Measurements from ENCODE around the gene CRYGS.

Gene CRYGS

GRCh38 chr3:186512570-186513302, 31.4 kb downstream of the CRYGS start:
- Histone ChIP-seq H3K36me3 (replicated peaks; ENCODE audit: insufficient read depth, low read length) (no peaks in the 10 kb centered on the region), H3K9me3 (replicated peaks; ENCODE audit: insufficient read depth, low read length) (no peaks in the 10 kb centered on the region), H3F3A (ENCODE audit: insufficient read depth, low read length) (no peaks in the 10 kb centered on the region), H2AFZ (ENCODE audit: low read length) (no peak overlapping the region), H4K20me1 (ENCODE audit: insufficient read depth, low read length) (no peaks in the 10 kb centered on the region), H3K9me2 (replicated peaks; ENCODE audit: insufficient read depth, low read length) (no peaks in the 10 kb centered on the region), H3K9ac (ENCODE audit: low read length) (no peak overlapping the region), H3K79me2 (ENCODE audit: low read length) (no peaks in the 10 kb centered on the region), H3K4me3 (ENCODE audit: low read length) (no peak overlapping the region), H3K27me3 (replicated peaks; ENCODE audit: insufficient read depth, low read length) (no peaks in the 10 kb centered on the region), H3K27ac (ENCODE audit: low read length) (no peak overlapping the region), H3K4me1 (ENCODE audit: low read length) (no peaks in the 10 kb centered on the region), H3K4me2 (ENCODE audit: low read depth, low read length) (no peak overlapping the region)
- no peak for DNase-seq
- TF ChIP-seq CTCF (IDR thresholded peaks at IDR 0.05; ENCODE audit: low read length) (no peak), EZH2phosphoT487 (IDR thresholded peaks at IDR 0.05; ENCODE audit: low read length) (no peak), EZH2 (optimal IDR thresholded peaks at IDR 0.05; ENCODE audit: low read depth, low read length) (no peak)

- Histone ChIP-seq H3K9me2 (replicated peaks; ENCODE audit: insufficient read depth, low read length) (no peaks in the 10 kb centered on the region), H3K9me3 (replicated peaks; ENCODE audit: insufficient read depth, low read length) (no peaks in the 10 kb centered on the region), H2AFZ (ENCODE audit: low read length) (no peak overlapping the region), H3K4me2 (ENCODE audit: low read depth, low read length) (no peak overlapping the region), H3K4me1 (ENCODE audit: low read length) (no peaks in the 10 kb centered on the region), H4K20me1 (ENCODE audit: insufficient read depth, low read length) (no peaks in the 10 kb centered on the region), H3K9ac (ENCODE audit: low read length) (no peak overlapping the region), H3K79me2 (ENCODE audit: low read length) (no peaks in the 10 kb centered on the region), H3K27ac (ENCODE audit: low read length) (no peak overlapping the region), H3K27me3 (replicated peaks; ENCODE audit: insufficient read depth, low read length) (no peaks in the 10 kb centered on the region), H3K36me3 (replicated peaks; ENCODE audit: insufficient read depth, low read length) (no peaks in the 10 kb centered on the region), H3K4me3 (ENCODE audit: low read length) (no peak overlapping the region), H3F3A (ENCODE audit: insufficient read depth, low read length) (no peaks in the 10 kb centered on the region)
- no peak for DNase-seq
- no peak for TF ChIP-seq EZH2 (optimal IDR thresholded peaks at IDR 0.05; ENCODE audit: low read depth, low read length)
- TF ChIP-seq CTCF (IDR thresholded peaks at IDR 0.05; ENCODE audit: low read length), result no peak
- no peak for TF ChIP-seq EZH2phosphoT487 (IDR thresholded peaks at IDR 0.05; ENCODE audit: low read length)
These were observed 32.5 kb downstream of the CRYGS start for GRCh38 chr3:186511702-186512101.

- Histone ChIP-seq H3K27me3 (replicated peaks; ENCODE audit: insufficient read depth, low read length) (no peaks in the 10 kb centered on the region), H3K4me1 (ENCODE audit: low read length) (no peaks in the 10 kb centered on the region), H3K4me3 (ENCODE audit: low read length) (no peak overlapping the region), H3F3A (ENCODE audit: insufficient read depth, low read length) (no peaks in the 10 kb centered on the region), H3K9me3 (replicated peaks; ENCODE audit: insufficient read depth, low read length) (no peaks in the 10 kb centered on the region), H3K36me3 (replicated peaks; ENCODE audit: insufficient read depth, low read length) (no peaks in the 10 kb centered on the region), H4K20me1 (ENCODE audit: insufficient read depth, low read length) (no peaks in the 10 kb centered on the region), H3K79me2 (ENCODE audit: low read length) (no peaks in the 10 kb centered on the region), H3K9me2 (replicated peaks; ENCODE audit: insufficient read depth, low read length) (no peaks in the 10 kb centered on the region), H3K9ac (ENCODE audit: low read length) (no peak overlapping the region), H3K27ac (ENCODE audit: low read length) (no peak overlapping the region), H2AFZ (ENCODE audit: low read length) (no peak overlapping the region), H3K4me2 (ENCODE audit: low read depth, low read length) (no peak overlapping the region)
- TF ChIP-seq CTCF (IDR thresholded peaks at IDR 0.05; ENCODE audit: low read length) (no peak), EZH2 (optimal IDR thresholded peaks at IDR 0.05; ENCODE audit: low read depth, low read length) (no peak), EZH2phosphoT487 (IDR thresholded peaks at IDR 0.05; ENCODE audit: low read length) (no peak)
- no peak for DNase-seq
These were observed 32.9 kb downstream of the CRYGS start for GRCh38 chr3:186511245-186511644.

All from MM.1S (cell line).